Measurements from ENCODE around the gene TRHDE.

The TRHDE gene

GRCh38 chr12:72535212-72535990 lies 263.2 kb downstream of the TRHDE start:
- TF ChIP-seq, protein P1, sequence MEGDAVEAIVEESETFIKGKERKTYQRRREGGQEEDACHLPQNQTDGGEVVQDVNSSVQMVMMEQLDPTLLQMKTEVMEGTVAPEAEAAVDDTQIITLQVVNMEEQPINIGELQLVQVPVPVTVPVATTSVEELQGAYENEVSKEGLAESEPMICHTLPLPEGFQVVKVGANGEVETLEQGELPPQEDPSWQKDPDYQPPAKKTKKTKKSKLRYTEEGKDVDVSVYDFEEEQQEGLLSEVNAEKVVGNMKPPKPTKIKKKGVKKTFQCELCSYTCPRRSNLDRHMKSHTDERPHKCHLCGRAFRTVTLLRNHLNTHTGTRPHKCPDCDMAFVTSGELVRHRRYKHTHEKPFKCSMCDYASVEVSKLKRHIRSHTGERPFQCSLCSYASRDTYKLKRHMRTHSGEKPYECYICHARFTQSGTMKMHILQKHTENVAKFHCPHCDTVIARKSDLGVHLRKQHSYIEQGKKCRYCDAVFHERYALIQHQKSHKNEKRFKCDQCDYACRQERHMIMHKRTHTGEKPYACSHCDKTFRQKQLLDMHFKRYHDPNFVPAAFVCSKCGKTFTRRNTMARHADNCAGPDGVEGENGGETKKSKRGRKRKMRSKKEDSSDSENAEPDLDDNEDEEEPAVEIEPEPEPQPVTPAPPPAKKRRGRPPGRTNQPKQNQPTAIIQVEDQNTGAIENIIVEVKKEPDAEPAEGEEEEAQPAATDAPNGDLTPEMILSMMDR (IDR thresholded peaks at IDR 0.05; ENCODE audit: control insufficient read depth, insufficient read depth, low read depth, low read length, missing control alignments), result no peak
- DNase-seq (ENCODE audit: low read depth), result no peak

GRCh38 chr12:72540811-72541210 lies 268.6 kb downstream of the TRHDE start:
- TF ChIP-seq, protein P1 (IDR thresholded peaks at IDR 0.05; ENCODE audit: control insufficient read depth, insufficient read depth, low read depth, low read length, missing control alignments), result no peak
- H3K4me3 ChIP-seq (ENCODE audit: control insufficient read depth, low read depth, low read length), result no peak overlapping the region
- no peak for DNase-seq (ENCODE audit: low read depth)

More at GRCh38 chr12:72535212-72535990, 263.2 kb downstream of the TRHDE start:
- H3K4me3 ChIP-seq (ENCODE audit: control insufficient read depth, low read depth, low read length), result no peak overlapping the region

GRCh38 chr12:72543777-72544467 lies 271.8 kb downstream of the TRHDE start:
- TF ChIP-seq, protein P1 (IDR thresholded peaks at IDR 0.05; ENCODE audit: control insufficient read depth, insufficient read depth, low read depth, low read length, missing control alignments), result no peak
- no peak for DNase-seq (ENCODE audit: low read depth)
- H3K4me3 ChIP-seq (ENCODE audit: control insufficient read depth, low read depth, low read length), result no peak overlapping the region

DNA sequence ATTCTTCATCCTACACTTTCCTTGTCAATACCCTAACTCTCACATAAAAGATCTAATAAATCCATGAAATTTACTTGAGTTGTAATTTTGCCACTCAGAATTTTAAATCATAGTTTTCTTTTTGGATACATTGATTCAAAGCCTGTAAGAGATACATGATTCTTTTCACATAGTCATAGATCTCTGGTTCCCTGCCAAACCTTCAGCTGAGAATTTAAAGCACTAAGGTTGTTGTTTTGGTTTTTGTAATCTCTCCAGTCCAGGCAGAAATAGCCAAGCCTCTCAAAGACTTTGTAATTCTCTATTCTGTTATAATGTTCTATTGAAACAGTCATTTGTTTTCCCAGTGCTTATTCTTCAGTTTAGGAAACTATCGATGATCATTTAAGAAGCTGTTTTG lies 273.9 kb downstream of the TRHDE start:
- TF ChIP-seq, protein P1 (IDR thresholded peaks at IDR 0.05; ENCODE audit: control insufficient read depth, insufficient read depth, low read depth, low read length, missing control alignments), result no peak
- no peak overlapping the region for H3K4me3 ChIP-seq (ENCODE audit: control insufficient read depth, low read depth, low read length)
- no peak for DNase-seq (ENCODE audit: low read depth)

DNA sequence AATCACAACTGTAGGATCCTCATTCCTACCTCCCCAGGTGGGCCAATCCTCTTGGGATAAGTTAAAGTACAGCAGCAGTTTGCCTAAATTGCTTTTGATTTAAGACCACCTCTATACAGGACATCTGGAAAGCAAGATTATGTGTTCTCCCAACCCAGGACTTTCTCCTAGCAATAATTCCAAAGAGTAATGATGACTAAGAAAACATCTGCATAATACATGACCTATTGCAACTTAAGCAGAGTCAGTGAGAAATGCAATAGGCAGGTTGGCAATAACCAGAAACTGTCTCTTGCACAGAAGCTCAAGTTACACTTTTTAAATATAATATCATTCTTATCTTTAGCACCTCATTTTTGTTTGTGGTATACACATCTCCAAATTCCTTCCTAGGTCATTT lies 275.4 kb downstream of the TRHDE start:
- H3K4me3 ChIP-seq (ENCODE audit: control insufficient read depth, low read depth, low read length), result no peak overlapping the region
- DNase-seq (ENCODE audit: low read depth), result no peak
- TF ChIP-seq, protein P1 (IDR thresholded peaks at IDR 0.05; ENCODE audit: control insufficient read depth, insufficient read depth, low read depth, low read length, missing control alignments), result no peak

GRCh38 chr12:72549184-72549583 lies 277.0 kb downstream of the TRHDE start:
- DNase-seq (ENCODE audit: low read depth), result no peak
- TF ChIP-seq, protein P1 (IDR thresholded peaks at IDR 0.05; ENCODE audit: control insufficient read depth, insufficient read depth, low read depth, low read length, missing control alignments), result no peak
- no peak overlapping the region for H3K4me3 ChIP-seq (ENCODE audit: control insufficient read depth, low read depth, low read length)

All from AG09309 (cell line).